Astrocyte (in vitro differentiated cells and primary cell): Measurements from ENCODE around the gene INPP4B. TPM values are rescaled to one million over a fixed set of nuclear protein-coding genes. Genes with fewer than 3 reads are reported as not detected.

ENCODE experiments used
- DNase-seq: peaks from one replicate; pipeline ENCODE4 v3.0.0-alpha.2; 2010; ENCODE audit warnings: low read depth
- FAIRE-seq: peaks from 2 replicates; lab custom pipeline; 2011; peaks lifted over from hg19 to GRCh38; lab: Jason Lieb, UNC
- H2AFZ ChIP-seq: 2 replicates; pipeline ENCODE4 v1.6.0; 2012; ENCODE audit warnings: low read depth, low read length, inconsistent platforms
- H3K27ac ChIP-seq: 2 replicates; pipeline ENCODE4 v1.5.1; 2011; ENCODE audit warnings: low read depth, low read length, inconsistent platforms
- H3K27me3 ChIP-seq: 2 replicates; pipeline ENCODE4 v1.6.0; 2011; ENCODE audit warnings: low read length, inconsistent platforms; ENCODE audit not compliant: insufficient read depth
- H3K36me3 ChIP-seq: 2 replicates; pipeline ENCODE4 v1.5.1; 2011; ENCODE audit warnings: low read length, inconsistent platforms; ENCODE audit not compliant: insufficient read depth
- H3K4me1 ChIP-seq: 2 replicates; pipeline ENCODE4 v1.5.1; 2011; ENCODE audit warnings: low read length, inconsistent platforms; ENCODE audit not compliant: insufficient read depth
- H3K4me2 ChIP-seq: 2 replicates; pipeline ENCODE4 v1.6.0; 2012; ENCODE audit warnings: low read length, inconsistent platforms
- H3K4me3 ChIP-seq: 2 replicates; pipeline ENCODE4 v1.5.1; 2011; ENCODE audit warnings: low read depth, mild to moderate bottlenecking, low read length, inconsistent platforms; ENCODE audit not compliant: insufficient read depth
- H3K79me2 ChIP-seq: 2 replicates; pipeline ENCODE4 v1.6.0; 2012; ENCODE audit warnings: mild to moderate bottlenecking, low read length, inconsistent platforms; ENCODE audit not compliant: insufficient read depth
- H3K9ac ChIP-seq: 2 replicates; pipeline ENCODE4 v1.6.0; 2012; ENCODE audit warnings: mild to moderate bottlenecking, low read length, inconsistent platforms
- H3K9me3 ChIP-seq: 2 replicates; pipeline ENCODE4 v1.5.1; 2012; ENCODE audit warnings: low read depth, mild to moderate bottlenecking, low read length, inconsistent platforms; ENCODE audit not compliant: insufficient read depth
- H4K20me1 ChIP-seq: 2 replicates; pipeline ENCODE4 v1.6.0; 2012; ENCODE audit warnings: low read length, inconsistent platforms; ENCODE audit not compliant: insufficient read depth
- H3K27ac Mint-ChIP-seq: one replicate; pipeline ENCODE4 v1.8.0; 2021; ENCODE audit warnings: mild to moderate bottlenecking, mixed read lengths; ENCODE audit not compliant: unreplicated experiment
- H3K27me3 Mint-ChIP-seq: one replicate; pipeline ENCODE4 v1.8.0; 2021; ENCODE audit warnings: low read depth, mixed read lengths; ENCODE audit not compliant: unreplicated experiment
- H3K36me3 Mint-ChIP-seq: one replicate; pipeline ENCODE4 v1.8.0; 2021; ENCODE audit warnings: low read depth, mixed read lengths; ENCODE audit not compliant: unreplicated experiment
- H3K4me1 Mint-ChIP-seq: one replicate; pipeline ENCODE4 v1.8.0; 2021; ENCODE audit warnings: low read depth, mixed read lengths; ENCODE audit not compliant: unreplicated experiment
- H3K4me3 Mint-ChIP-seq: one replicate; pipeline ENCODE4 v1.8.0; 2021; ENCODE audit warnings: mild to moderate bottlenecking, moderate library complexity, mixed read lengths; ENCODE audit not compliant: unreplicated experiment
- H3K9me3 Mint-ChIP-seq: one replicate; pipeline ENCODE4 v1.8.0; 2021; ENCODE audit warnings: mild to moderate bottlenecking, mixed read lengths; ENCODE audit not compliant: unreplicated experiment
- EZH2 ChIP-seq: IDR thresholded peaks from 2 replicates; pipeline ENCODE4 v1.6.1; 2012; ENCODE audit warnings: mild to moderate bottlenecking, low read length, inconsistent platforms; ENCODE audit not compliant: insufficient read depth
- total RNA-seq: library from RNA; stranded (reverse); gene quantifications from 2 replicates; pipeline ENCODE4 v1.2.1, GENCODE V29; 2021
- TF ChIP-seq, protein P1 (sequence below): IDR thresholded peaks from 2 replicates; pipeline ENCODE4 v1.5.1; 2011; ENCODE audit warnings: low read depth, mild to moderate bottlenecking, inconsistent platforms, low read length, moderate library complexity; ENCODE audit not compliant: insufficient read depth

INPP4B gene
- total RNA-seq, 1 donor from 2014 or later, result 2.8 TPM

GRCh38 chr4:142875117-142875516 lies 29.0 kb upstream of the INPP4B start:
- H3K9me3 Mint-ChIP-seq, result no peaks in the 10 kb centered on the region

DNA sequence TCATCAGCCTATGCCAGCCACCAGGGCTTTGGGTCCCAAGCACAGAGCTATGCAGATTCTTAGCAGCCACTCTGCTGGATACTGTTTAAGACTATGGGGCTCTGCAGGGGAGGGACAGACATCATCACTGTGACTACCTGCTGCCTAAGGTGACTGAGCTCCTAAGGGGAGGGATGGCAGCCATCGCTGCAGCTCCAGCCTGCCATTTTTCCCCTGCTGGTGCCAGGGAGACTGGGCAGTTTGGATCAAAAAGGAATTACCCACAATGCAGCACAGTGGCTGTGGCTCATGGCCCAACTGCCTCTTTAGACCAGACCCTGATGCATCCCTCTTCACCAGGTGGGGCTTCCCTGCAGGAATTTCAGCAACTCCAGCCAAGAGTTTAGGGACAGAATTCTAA lies 28.6 kb upstream of the INPP4B start:
- Mint-ChIP-seq H3K27me3 (no peaks in the 10 kb centered on the region), H3K4me3 (no peak overlapping the region), H3K27ac (no peak overlapping the region), H3K9me3 (no peaks in the 10 kb centered on the region), H3K36me3 (no peaks in the 10 kb centered on the region), H3K4me1 (no peaks in the 10 kb centered on the region)
- Histone ChIP-seq H3K9ac (no peak overlapping the region), H3K79me2 (no peaks in the 10 kb centered on the region), H3K27ac (no peak overlapping the region), H3K4me2 (no peak overlapping the region), H4K20me1 (no peaks in the 10 kb centered on the region), H2AFZ (no peak overlapping the region), H3K4me3 (no peak overlapping the region), H3K36me3 (no peaks in the 10 kb centered on the region), H3K4me1 (no peaks in the 10 kb centered on the region), H3K9me3 (no peaks in the 10 kb centered on the region), H3K27me3 (no peaks in the 10 kb centered on the region)
- FAIRE-seq (no peak), DNase-seq (no peak)
- TF ChIP-seq, protein P1, sequence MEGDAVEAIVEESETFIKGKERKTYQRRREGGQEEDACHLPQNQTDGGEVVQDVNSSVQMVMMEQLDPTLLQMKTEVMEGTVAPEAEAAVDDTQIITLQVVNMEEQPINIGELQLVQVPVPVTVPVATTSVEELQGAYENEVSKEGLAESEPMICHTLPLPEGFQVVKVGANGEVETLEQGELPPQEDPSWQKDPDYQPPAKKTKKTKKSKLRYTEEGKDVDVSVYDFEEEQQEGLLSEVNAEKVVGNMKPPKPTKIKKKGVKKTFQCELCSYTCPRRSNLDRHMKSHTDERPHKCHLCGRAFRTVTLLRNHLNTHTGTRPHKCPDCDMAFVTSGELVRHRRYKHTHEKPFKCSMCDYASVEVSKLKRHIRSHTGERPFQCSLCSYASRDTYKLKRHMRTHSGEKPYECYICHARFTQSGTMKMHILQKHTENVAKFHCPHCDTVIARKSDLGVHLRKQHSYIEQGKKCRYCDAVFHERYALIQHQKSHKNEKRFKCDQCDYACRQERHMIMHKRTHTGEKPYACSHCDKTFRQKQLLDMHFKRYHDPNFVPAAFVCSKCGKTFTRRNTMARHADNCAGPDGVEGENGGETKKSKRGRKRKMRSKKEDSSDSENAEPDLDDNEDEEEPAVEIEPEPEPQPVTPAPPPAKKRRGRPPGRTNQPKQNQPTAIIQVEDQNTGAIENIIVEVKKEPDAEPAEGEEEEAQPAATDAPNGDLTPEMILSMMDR, result no peak
- TF ChIP-seq EZH2, result no peak

More at GRCh38 chr4:142875117-142875516, 29.0 kb upstream of the INPP4B start:
- no peak overlapping the region for H3K4me3 Mint-ChIP-seq
- no peak for DNase-seq
- Histone ChIP-seq H3K9ac (no peak overlapping the region), H3K27ac (no peak overlapping the region), H3K79me2 (no peaks in the 10 kb centered on the region), H3K27me3 (no peaks in the 10 kb centered on the region), H3K4me1 (no peaks in the 10 kb centered on the region), H3K36me3 (no peaks in the 10 kb centered on the region), H2AFZ (no peak overlapping the region), H3K4me2 (no peak overlapping the region), H4K20me1 (no peaks in the 10 kb centered on the region), H3K4me3 (no peak overlapping the region), H3K9me3 (no peaks in the 10 kb centered on the region)
- TF ChIP-seq, protein P1, result no peak
- TF ChIP-seq EZH2, result no peak
- no peak overlapping the region for H3K27ac Mint-ChIP-seq
- no peaks in the 10 kb centered on the region for H3K36me3 Mint-ChIP-seq
- FAIRE-seq, result no peak
- H3K4me1 Mint-ChIP-seq, result no peaks in the 10 kb centered on the region
- no peaks in the 10 kb centered on the region for H3K27me3 Mint-ChIP-seq

GRCh38 chr4:142866685-142867084 lies 20.6 kb upstream of the INPP4B start:
- H3K36me3 Mint-ChIP-seq, result no peaks in the 10 kb centered on the region
- no peak overlapping the region for H3K27ac Mint-ChIP-seq
- FAIRE-seq (no peak), DNase-seq (no peak)
- no peaks in the 10 kb centered on the region for H3K9me3 ChIP-seq
- peaks cover 4% of the 10 kb centered on the region for H3K27me3 Mint-ChIP-seq
- H3K9me3 Mint-ChIP-seq, result no peaks in the 10 kb centered on the region
- no peaks in the 10 kb centered on the region for H3K27me3 ChIP-seq
- no peak for TF ChIP-seq EZH2
- TF ChIP-seq, protein P1, result no peak
- H2AFZ ChIP-seq, result no peak overlapping the region
- H3K36me3 ChIP-seq, result no peaks in the 10 kb centered on the region
- H3K4me1 ChIP-seq, result no peaks in the 10 kb centered on the region
- no peak overlapping the region for H3K27ac ChIP-seq
- no peak overlapping the region for H3K4me2 ChIP-seq
- H3K79me2 ChIP-seq, result no peaks in the 10 kb centered on the region
- no peak overlapping the region for H3K4me3 ChIP-seq
- no peaks in the 10 kb centered on the region for H4K20me1 ChIP-seq
- no peaks in the 10 kb centered on the region for H3K4me1 Mint-ChIP-seq
- no peak overlapping the region for H3K4me3 Mint-ChIP-seq
- H3K9ac ChIP-seq, result no peak overlapping the region
